Choroid plexus epithelial cell (primary cell): ENCODE results near the gene PLA2G2D.
A peak's percentile ranks its signal among the peaks of the same experiment; 100 is the strongest.

Source experiments
- DNase-seq: peaks from one replicate; pipeline ENCODE4 v3.0.0-alpha.2; 2010; ENCODE audit warnings: low read depth
- H3K4me3 ChIP-seq: 2 replicates; pipeline ENCODE4 v1.5.1; 2011; ENCODE audit warnings: low read depth, mild to moderate bottlenecking, control low read depth, low read length, moderate library complexity
- TF ChIP-seq, protein P1 (sequence below): conservative IDR thresholded peaks from 2 replicates; pipeline ENCODE4 v1.5.1; 2011; ENCODE audit warnings: low read depth, mild to moderate bottlenecking, control low read depth, inconsistent platforms, low read length, moderate library complexity

Gene PLA2G2D

DNA sequence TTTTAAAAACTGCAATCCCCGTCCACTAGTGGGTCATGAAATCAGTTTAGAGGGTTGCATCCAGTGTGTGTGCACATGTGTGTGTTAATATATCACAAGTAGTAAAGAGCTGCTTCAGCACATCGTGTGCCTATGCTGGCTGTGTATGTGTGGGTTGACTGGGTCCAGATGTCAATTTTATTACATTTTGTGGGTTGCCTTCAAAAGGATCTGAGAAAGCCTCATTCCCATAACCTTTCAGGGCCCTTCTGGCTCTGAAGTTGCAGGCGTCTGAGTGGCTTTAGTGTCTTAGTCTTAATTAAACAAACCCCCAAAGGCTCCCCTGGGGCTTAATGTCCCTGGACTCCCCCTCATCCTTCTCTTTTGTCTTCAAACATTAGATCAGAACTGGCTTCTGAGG is 19.8 kb downstream of the PLA2G2D start:
- H3K4me3 ChIP-seq = no peak overlapping the region
- TF ChIP-seq, protein P1, sequence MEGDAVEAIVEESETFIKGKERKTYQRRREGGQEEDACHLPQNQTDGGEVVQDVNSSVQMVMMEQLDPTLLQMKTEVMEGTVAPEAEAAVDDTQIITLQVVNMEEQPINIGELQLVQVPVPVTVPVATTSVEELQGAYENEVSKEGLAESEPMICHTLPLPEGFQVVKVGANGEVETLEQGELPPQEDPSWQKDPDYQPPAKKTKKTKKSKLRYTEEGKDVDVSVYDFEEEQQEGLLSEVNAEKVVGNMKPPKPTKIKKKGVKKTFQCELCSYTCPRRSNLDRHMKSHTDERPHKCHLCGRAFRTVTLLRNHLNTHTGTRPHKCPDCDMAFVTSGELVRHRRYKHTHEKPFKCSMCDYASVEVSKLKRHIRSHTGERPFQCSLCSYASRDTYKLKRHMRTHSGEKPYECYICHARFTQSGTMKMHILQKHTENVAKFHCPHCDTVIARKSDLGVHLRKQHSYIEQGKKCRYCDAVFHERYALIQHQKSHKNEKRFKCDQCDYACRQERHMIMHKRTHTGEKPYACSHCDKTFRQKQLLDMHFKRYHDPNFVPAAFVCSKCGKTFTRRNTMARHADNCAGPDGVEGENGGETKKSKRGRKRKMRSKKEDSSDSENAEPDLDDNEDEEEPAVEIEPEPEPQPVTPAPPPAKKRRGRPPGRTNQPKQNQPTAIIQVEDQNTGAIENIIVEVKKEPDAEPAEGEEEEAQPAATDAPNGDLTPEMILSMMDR = no peak
- no peak for DNase-seq

GRCh38 chr1:20096840-20097447 is 22.4 kb downstream of the PLA2G2D start:
- H3K4me3 ChIP-seq = no peak overlapping the region
- no peak for DNase-seq
- TF ChIP-seq, protein P1 = no peak

- peak; percentile 10 for DNase-seq
- no peak overlapping the region for H3K4me3 ChIP-seq
- TF ChIP-seq, protein P1 = no peak
Measured at GRCh38 chr1:20095564-20096434, 23.5 kb downstream of the PLA2G2D start.

DNA sequence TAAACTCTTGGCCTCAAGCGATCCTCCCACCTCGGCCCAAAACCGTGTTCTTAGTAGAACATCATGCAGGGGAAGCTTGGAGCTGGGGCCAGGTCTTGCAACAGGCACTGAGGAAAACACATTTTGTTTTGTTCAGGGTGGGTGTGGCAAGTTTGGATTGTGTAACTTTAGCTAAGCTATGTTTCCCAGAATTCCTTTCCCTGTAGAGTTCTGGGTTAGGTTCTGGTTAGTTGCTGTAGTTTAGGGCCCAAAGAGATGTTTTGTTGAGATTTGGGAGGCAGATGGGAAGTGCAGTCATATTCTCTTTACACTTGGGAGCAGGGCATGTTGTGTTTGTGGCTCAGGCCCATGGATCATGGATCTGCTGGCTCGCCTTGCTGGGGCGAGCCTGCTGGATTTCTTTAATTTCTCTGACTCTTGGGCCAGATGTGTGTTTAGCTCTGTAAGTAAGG is 25.4 kb downstream of the PLA2G2D start:
- TF ChIP-seq, protein P1 = no peak
- DNase-seq = no peak
- no peak overlapping the region for H3K4me3 ChIP-seq

- H3K4me3 ChIP-seq = no peak overlapping the region
- TF ChIP-seq, protein P1 = no peak
- DNase-seq = no peak
Measured at GRCh38 chr1:20093303-20093702, 26.0 kb downstream of the PLA2G2D start.

DNA sequence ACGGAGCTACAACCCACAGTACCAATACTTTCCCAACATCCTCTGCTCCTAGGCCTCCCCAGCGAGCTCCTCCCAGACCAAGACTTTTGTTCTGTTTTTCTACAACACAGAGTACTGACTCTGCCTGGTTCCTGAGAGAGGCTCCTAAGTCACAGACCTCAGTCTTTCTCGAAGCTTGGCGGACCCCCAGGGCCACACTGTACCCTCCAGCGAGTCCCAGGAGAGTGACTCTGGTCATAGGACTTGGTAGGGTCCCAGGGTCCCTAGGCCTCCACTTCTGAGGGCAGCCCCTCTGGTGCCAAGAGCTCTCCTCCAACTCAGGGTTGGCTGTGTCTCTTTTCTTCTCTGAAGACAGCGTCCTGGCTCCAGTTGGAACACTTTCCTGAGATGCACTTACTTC is 28.7 kb downstream of the PLA2G2D start:
- TF ChIP-seq, protein P1 = no peak
- DNase-seq = no peak
- no peak overlapping the region for H3K4me3 ChIP-seq

- TF ChIP-seq, protein P1 = no peak
Measured at GRCh38 chr1:20090119-20090518, 29.2 kb downstream of the PLA2G2D start.

More at GRCh38 chr1:20090119-20090518, 29.2 kb downstream of the PLA2G2D start:
- no peak for DNase-seq
- H3K4me3 ChIP-seq = no peak overlapping the region
